ENCODE measurements around the gene PHLDA1.

- TF ChIP-seq CTCF (conservative IDR thresholded peaks at IDR 0.05; ENCODE audit: low read depth in 2 of 2) (no peak), REST (IDR thresholded peaks at IDR 0.05; ENCODE audit: unreplicated experiment) (no peak), EZH2 (IDR thresholded peaks at IDR 0.05; ENCODE audit: low read depth, unreplicated experiment) (no peak), POLR2AphosphoS5 (IDR thresholded peaks at IDR 0.05; ENCODE audit: low read depth) (no peak), CREB1 (CRISPR knock-in tag; IDR thresholded peaks at IDR 0.05; ENCODE audit: low read depth) (no peak), EZH2phosphoT487 (IDR thresholded peaks at IDR 0.05; ENCODE audit: unreplicated experiment) (no peak)
These were observed 18.0 kb downstream of the PHLDA1 start for GRCh38 chr12:76013603-76014002.
